ENCODE results near the gene SLC26A6. TPM values are rescaled to one million over a fixed set of nuclear protein-coding genes. Genes with fewer than 3 reads are reported as not detected.

The SLC26A6 gene
- total RNA-seq, 2 experiments from 2014 or later = 13.5 to 14.4 TPM

DNA sequence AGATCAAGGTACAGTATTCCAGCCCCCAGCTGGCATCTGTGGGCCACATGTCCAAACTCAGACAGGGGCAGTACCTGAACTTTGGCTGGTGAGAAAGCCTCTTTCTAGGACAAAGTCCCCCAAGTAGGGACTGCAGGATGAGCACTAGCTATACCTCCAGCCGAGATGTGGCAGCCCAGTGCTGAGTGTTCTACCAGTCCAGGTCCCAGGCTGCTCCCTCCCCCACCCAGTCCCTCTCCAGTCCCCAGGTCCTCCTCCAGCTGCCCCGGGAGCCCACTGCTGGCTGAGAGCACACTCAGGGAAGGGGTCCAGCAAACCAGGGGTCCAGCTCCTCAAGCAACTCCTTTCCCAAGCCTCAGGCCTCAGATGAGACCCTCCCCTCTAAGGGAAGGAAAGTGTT, 1.5 kb downstream of the SLC26A6 start:
- no peaks in the 10 kb centered on the region for H3K9me3 Mint-ChIP-seq
- H3K4me1 Mint-ChIP-seq (ENCODE audit: low read depth) = peaks cover 19% of the 10 kb centered on the region
- peak overlapping the region; percentile 88 for H3K4me3 Mint-ChIP-seq
- H3K4me1 ChIP-seq (ENCODE audit: insufficient read depth, low read length) = peaks cover 32% of the 10 kb centered on the region
- no peak overlapping the region for H3K27ac Mint-ChIP-seq
- ChIA-PET POLR2A (no interaction called here), CTCF (interaction anchor here (1.2 to 2.1 kb wide), 4 partner anchors 23 to 76 kb away, joined by 3 to 10 read pairs (median 6); partner anchors contain the start of genes NCKIPSD and UQCRC1)
- no peak for ATAC-seq (ENCODE audit: poor library complexity)
- no peak for DNase-seq
- no peak overlapping the region for H3K4me3 ChIP-seq (ENCODE audit: low read length)
- H3K27me3 Mint-ChIP-seq = no peaks in the 10 kb centered on the region
- peaks cover 10% of the 10 kb centered on the region for H3K36me3 Mint-ChIP-seq (ENCODE audit: low read depth)
- no peaks in the 10 kb centered on the region for H3K9me3 ChIP-seq (ENCODE audit: control insufficient read depth in 1 of 2, insufficient read depth in 1 of 2, low read length in 2 of 2)
- no peak overlapping the region for H3K27ac ChIP-seq (ENCODE audit: low read depth in 1 of 2, low read length in 2 of 2)
- TF ChIP-seq, protein P1, sequence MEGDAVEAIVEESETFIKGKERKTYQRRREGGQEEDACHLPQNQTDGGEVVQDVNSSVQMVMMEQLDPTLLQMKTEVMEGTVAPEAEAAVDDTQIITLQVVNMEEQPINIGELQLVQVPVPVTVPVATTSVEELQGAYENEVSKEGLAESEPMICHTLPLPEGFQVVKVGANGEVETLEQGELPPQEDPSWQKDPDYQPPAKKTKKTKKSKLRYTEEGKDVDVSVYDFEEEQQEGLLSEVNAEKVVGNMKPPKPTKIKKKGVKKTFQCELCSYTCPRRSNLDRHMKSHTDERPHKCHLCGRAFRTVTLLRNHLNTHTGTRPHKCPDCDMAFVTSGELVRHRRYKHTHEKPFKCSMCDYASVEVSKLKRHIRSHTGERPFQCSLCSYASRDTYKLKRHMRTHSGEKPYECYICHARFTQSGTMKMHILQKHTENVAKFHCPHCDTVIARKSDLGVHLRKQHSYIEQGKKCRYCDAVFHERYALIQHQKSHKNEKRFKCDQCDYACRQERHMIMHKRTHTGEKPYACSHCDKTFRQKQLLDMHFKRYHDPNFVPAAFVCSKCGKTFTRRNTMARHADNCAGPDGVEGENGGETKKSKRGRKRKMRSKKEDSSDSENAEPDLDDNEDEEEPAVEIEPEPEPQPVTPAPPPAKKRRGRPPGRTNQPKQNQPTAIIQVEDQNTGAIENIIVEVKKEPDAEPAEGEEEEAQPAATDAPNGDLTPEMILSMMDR (IDR thresholded peaks at IDR 0.05) = no peak
- H3K27me3 ChIP-seq (ENCODE audit: control insufficient read depth in 1 of 2, insufficient read depth in 2 of 2, low read length in 2 of 2) = no peaks in the 10 kb centered on the region
- peaks cover 12% of the 10 kb centered on the region for H3K36me3 ChIP-seq (ENCODE audit: insufficient read depth, low read length)
- intact Hi-C loops (cut with DNase I, micrococcal nuclease) = loop anchor here in 1 of 2 experiments (2.0 kb wide), 1 partner anchor 51 kb away; the partner anchor contains the start of gene NCKIPSD

DNA sequence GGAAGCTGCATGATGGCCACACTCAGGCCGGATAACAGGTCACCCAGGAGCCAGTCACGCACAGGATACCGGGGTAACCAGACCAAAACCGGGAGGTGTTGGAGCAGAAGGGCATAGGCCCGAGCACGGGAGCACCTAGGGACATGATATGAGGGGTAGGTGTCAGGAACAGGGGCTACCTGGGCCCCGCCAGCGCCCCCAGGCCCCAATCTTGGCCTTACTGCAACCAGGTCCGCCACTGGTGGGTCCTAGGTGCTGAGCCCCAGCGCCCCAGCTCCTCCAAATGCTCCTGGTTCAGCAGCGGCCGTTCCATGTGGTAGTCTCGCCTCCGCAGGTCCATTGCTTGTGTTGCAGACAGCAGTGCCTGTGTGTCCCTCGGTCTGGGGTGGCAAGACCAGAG, 2.0 kb downstream of the SLC26A6 start:
- intact Hi-C loops (cut with DNase I, micrococcal nuclease) = no loop called here
- CTCF ChIA-PET = interaction anchor here (1.2 to 1.8 kb wide), 3 partner anchors 23 to 75 kb away, joined by 3 to 6 read pairs (median 5); partner anchors contain the start of gene NCKIPSD

DNA sequence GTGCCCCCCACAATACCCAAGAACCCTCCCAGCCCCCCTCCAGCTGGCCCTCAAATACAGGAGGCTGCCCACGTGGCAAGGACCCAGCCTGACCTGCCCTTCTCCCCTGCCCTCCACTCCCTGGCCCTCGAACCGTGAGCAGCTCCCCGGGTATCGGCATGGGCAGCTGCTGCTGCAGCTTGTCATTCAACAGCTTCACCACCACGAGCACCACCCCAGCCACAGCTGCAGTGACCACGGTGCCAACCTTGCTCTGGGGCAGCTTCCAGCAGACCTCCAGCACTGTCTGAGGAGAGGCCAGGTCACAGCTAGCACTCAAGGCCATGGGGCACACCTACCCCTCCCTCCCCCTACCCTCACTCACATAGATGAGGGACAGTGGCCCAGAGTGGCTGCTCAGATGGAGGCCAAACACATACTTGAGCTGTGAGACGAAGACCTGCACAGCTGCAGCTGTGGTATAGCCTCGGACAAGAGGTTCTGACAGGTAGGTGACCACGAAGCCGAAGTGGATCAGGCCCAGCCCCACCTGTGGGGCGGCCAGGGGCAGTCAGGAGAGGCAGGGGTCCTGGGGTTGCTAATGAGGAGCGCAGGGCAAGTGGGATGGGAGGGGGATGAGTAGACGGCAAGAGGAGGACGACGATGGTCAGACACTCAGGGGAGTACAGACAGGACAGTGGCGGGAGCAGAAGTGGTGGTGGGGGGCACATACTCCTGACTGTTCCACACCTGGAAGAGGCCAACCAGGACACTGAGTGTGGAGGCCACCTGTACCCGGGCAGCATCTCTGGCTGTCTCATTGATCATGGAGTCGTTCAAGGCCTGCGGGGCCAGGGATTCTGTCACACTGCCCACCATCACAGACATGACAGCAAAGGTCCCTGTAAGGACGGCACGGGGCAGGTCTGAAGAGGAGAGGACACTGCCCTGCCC, 3.5 kb downstream of the SLC26A6 start:
- peaks cover 26% of the 10 kb centered on the region for H3K36me3 Mint-ChIP-seq (ENCODE audit: low read depth)
- H3K27ac ChIP-seq (ENCODE audit: low read depth in 1 of 2, low read length in 2 of 2) = no peak overlapping the region
- no peaks in the 10 kb centered on the region for H3K9me3 Mint-ChIP-seq
- no peak overlapping the region for H3K27ac Mint-ChIP-seq
- peaks cover 32% of the 10 kb centered on the region for H3K4me1 ChIP-seq (ENCODE audit: insufficient read depth, low read length)
- H3K9me3 ChIP-seq (ENCODE audit: control insufficient read depth in 1 of 2, insufficient read depth in 1 of 2, low read length in 2 of 2) = no peaks in the 10 kb centered on the region
- H3K36me3 ChIP-seq (ENCODE audit: insufficient read depth, low read length) = peaks cover 24% of the 10 kb centered on the region
- no peak for DNase-seq
- H3K4me3 Mint-ChIP-seq = peak overlapping the region; percentile 13
- H3K27me3 Mint-ChIP-seq = no peaks in the 10 kb centered on the region
- TF ChIP-seq, protein P1 (IDR thresholded peaks at IDR 0.05) = no peak
- ChIA-PET CTCF (no interaction called here), POLR2A (no interaction called here)
- no peak for ATAC-seq (ENCODE audit: poor library complexity)
- no peaks in the 10 kb centered on the region for H3K27me3 ChIP-seq (ENCODE audit: control insufficient read depth in 1 of 2, insufficient read depth in 2 of 2, low read length in 2 of 2)
- intact Hi-C loops (cut with DNase I, micrococcal nuclease) = no loop called here
- H3K4me1 Mint-ChIP-seq (ENCODE audit: low read depth) = peaks cover 12% of the 10 kb centered on the region
- H3K4me3 ChIP-seq (ENCODE audit: low read length) = no peak overlapping the region

More for the DNA sequence above, 2.0 kb downstream of the SLC26A6 start:
- Mint-ChIP-seq H3K4me3 (peak overlapping the region; percentile 88), H3K9me3 (no peaks in the 10 kb centered on the region), H3K27ac (no peak overlapping the region), H3K27me3 (no peaks in the 10 kb centered on the region), H3K4me1 (ENCODE audit: low read depth) (peaks cover 19% of the 10 kb centered on the region), H3K36me3 (ENCODE audit: low read depth) (peaks cover 11% of the 10 kb centered on the region)
- Histone ChIP-seq H3K27ac (ENCODE audit: low read depth in 1 of 2, low read length in 2 of 2) (no peak overlapping the region), H3K36me3 (ENCODE audit: insufficient read depth, low read length) (peaks cover 15% of the 10 kb centered on the region), H3K4me1 (ENCODE audit: insufficient read depth, low read length) (peaks cover 32% of the 10 kb centered on the region), H3K9me3 (ENCODE audit: control insufficient read depth in 1 of 2, insufficient read depth in 1 of 2, low read length in 2 of 2) (no peaks in the 10 kb centered on the region), H3K27me3 (ENCODE audit: control insufficient read depth in 1 of 2, insufficient read depth in 2 of 2, low read length in 2 of 2) (no peaks in the 10 kb centered on the region), H3K4me3 (ENCODE audit: low read length) (no peak overlapping the region)
- POLR2A ChIA-PET = no interaction called here
- no peak for DNase-seq
- no peak for ATAC-seq (ENCODE audit: poor library complexity)
- TF ChIP-seq, protein P1 (IDR thresholded peaks at IDR 0.05) = no peak

Measured in CD4-positive, alpha-beta T cell (primary cell).